NOMO-1 (cell line): ENCODE data around the gene CHIT1.

Experiments
- DNase-seq, 2 experiments: peaks; one replicate each; lab custom pipeline; 2025; ENCODE audit not compliant: unreplicated experiment in 2 of 2; lab: John Stamatoyannopoulos, UW

CHIT1 gene

DNA sequence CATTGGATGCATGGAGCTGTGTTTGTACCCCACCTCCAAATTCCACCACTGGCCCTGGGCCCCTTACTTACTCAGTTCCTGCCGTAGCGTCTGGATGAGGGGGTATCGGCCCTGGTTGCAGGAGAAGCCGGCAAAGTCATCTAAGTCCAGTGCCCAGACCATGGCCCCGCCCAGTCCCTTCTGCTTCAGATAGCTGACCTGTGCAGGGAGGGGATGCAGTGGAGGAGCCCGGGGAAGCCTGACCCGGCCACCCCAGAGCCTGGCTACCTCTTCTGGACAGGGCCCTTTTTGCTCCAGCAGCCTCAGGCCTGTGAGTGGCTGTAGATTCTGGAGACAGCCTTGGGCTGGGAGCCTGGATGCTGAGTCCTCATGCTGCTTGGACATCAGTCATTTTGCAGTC lies 11.8 kb downstream of the CHIT1 start:
- DNase-seq, result no peak

DNA sequence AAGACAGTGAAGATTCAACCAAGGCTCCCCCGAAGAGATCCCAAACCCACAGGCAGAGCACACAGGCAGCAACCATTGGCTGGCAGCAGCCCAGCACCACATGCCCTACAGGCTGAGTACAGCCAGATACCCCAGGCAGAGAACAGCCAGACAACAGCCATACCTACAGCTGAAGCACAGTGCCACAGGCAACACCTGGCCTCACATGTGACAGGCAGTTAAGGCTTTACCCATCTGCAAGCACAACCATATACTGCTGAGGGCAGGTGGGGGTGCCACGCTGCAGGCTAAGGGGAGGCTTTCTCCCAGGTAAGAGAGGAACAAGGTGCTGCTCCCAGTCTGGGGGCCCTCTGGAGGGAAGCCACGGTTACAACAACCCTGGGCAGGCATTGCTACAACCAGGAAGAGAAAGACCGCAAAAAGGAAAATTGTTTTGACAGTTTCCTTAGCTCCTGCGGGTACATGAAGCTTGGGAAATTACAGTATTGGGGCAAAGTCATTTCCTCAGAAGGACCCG lies 12.3 kb downstream of the CHIT1 start:
- peak in 1 of 2 experiments; percentile 22 for DNase-seq

- peak; percentile 48 to 77 for DNase-seq
Observed at GRCh38 chr1:203216274-203217138, 13.0 kb downstream of the CHIT1 start.

DNA sequence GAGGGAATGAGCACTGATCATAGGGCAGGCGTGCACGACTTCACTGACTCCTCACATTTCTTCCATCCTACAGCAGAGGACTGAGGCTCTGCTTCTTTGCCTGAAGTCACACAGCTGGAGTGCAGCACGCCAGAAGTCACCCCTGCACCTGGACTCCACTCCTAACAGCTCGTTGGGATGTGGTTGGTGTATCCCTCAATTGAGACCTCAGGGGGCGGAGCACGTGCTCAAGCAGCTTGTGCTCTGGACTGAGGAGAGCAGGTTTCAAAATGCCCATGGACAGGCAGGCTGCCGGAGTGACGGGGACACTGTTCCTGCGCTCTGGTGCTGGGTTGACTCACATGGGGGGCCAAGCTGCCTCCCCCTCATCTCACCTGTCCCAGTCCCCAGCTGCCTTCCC lies 13.9 kb downstream of the CHIT1 start:
- no peak for DNase-seq

DNA sequence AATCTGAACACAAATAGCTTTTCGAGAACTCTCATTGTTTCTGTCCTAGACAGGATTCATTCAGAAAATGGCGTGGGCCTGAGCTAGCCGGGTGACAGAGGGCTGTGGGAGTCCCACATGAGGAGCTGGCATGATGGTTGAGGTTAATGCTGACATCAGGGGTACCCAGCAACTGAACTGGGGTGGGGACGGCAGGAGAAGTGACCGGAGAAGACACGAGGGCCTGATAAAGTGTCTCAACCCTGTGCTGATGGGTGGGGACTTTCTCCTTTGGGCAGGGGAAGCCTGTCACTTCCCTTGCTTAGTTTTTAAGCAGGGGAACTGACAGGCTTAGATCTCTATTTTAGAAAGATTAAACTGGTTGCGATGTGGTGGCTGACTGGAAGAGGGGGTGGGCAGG lies 14.6 kb downstream of the CHIT1 start:
- DNase-seq, result peak; percentile 32 to 59

DNA sequence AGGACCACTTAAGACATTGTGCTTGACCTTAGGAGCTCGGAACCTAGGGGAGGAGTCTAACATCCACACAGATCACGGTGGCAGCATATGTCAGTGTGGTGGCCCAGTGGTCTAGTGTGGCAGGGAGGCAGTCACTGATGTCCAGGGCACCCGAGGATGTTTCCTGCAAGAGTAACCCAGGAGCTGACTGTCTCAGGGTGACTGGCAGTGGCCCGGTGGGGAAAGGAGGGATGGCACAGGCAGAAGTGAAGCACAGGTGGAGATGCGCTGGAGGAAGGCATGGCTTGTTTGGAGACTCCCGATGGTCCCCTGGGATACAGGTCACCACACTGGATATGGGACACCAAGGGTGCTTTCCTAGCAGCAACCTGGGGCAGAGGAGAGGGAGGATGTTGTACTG lies 16.3 kb downstream of the CHIT1 start:
- DNase-seq, result no peak

DNA sequence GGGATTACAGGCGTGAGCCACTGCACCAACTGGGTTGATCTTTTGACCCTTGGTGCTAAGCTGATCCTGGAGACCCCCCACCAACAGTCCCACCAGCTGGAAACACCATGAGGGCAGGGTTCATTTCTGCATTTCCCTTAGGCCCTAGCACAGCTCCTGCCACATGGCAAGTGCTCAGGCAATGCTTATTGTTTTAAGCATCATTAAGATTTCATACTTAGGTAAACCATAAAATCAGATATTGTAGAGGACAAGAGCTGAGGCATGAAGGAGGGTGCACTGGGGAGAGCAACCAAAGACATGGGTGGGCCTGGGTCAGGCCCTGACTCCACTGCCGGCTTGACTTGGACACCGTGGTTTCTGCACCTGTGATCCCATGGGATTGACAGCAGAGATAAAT lies 17.7 kb downstream of the CHIT1 start:
- no peak for DNase-seq

DNA sequence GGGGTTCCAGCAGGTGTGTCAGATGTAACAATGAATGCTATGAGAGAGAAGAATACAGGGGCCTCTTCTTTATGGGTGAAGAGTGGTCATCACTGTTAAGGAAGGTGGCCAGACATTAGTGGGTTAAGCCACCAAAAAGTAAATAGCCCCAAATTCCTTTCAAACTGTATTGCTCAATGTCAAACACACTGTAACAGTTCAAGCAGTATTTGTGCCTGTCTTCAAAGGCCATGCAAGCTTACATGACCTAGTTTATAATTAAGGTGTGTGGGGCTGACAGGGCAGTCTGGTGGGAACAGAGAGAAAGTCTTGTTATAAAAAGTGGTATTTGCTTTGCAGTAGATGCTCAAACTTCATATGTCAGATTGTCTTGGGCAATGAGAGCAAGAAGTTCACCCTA lies 18.5 kb downstream of the CHIT1 start:
- no peak for DNase-seq

DNA sequence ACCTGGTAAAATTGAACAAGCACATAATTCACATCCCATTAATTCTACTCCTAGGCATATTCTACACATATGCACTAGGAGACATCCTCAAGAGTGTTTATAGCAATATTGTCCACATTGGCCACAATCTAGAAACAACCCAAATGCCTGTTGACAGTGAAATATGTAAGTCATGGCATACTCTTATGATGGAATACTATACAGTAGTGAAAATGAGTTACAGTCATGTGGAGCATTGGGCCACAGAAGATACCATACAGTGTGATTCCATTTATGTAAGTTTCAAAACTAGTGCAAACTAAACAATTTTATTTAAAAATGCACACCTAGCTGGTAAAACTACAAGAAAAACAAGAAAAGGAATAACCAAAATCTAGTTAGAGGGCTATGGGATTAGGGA lies 19.1 kb downstream of the CHIT1 start:
- DNase-seq, result no peak

GRCh38 chr1:203208181-203208580 lies 21.3 kb downstream of the CHIT1 start:
- no peak for DNase-seq

- no peak for DNase-seq
Observed at GRCh38 chr1:203207751-203208150, 21.7 kb downstream of the CHIT1 start.

- no peak for DNase-seq
Observed at GRCh38 chr1:203206129-203206687, 23.3 kb downstream of the CHIT1 start.

GRCh38 chr1:203204756-203205155 lies 24.7 kb downstream of the CHIT1 start:
- DNase-seq, result no peak

DNA sequence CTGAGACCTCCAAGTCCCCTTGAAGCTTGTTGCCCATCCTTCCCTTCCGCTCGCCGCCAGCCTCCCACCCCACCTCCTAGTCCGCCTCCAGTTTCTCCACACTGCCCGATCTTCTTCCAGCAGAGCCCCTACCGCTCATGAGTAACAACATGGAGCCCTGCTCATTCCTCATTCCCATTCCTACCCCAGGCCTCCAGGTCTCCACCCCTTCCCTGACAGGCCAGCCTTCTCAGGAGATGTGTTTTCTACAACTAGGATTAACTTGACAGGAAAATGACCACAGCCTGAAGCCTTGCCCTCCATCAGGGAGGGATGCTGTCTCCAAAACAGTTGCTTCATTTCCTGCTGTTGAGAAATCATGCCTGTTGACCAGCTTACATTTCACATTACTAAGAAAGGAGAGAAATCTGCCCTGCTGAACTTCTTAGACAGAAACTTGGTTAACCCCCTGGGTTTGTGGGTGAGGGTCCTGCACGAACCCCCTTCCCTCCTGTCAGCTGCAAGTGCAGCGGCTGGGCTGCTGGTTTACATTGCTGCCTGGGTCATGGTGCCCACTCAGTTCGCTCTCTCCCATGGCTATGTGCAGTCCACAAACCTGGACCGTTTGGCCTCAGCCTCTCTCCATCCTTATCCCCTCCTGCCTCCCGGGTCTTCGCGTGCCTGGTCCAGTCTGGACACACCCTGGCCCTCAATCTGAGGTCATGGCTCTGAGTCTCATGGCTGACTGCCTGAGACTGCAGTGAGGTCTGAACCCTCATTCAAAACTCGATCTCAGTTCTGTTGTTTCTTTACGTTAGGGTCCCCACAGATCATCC lies 26.8 kb downstream of the CHIT1 start:
- DNase-seq, result peak; percentile 34 to 85

- DNase-seq, result no peak
Observed at GRCh38 chr1:203201516-203202205, 27.8 kb downstream of the CHIT1 start.

DNA sequence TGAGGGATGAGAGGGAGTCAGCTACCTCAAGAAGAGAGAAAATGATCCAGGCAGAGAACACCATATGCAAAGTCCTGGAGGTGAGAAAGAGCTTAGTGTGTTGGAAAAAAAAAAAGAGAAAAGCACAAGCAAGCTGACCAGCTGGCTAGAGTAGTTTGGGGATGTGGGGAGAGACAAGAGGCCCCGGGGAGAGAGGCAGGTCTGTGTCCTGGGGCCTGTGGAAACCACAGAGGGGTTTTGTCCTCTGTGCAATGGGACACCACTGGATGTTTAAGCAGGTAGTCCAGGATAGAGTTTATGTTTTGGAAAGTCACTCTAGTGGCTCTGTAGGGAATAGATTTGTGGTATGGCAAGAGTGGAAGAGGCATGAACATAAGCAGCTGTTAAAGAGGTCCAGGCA lies 28.6 kb downstream of the CHIT1 start:
- DNase-seq, result peak in 1 of 2 experiments; percentile 38

- DNase-seq, result peak; percentile 60 to 68
Observed at GRCh38 chr1:203199816-203200571, 29.5 kb downstream of the CHIT1 start.

GRCh38 chr1:203199481-203199815 lies 30.0 kb downstream of the CHIT1 start:
- DNase-seq, result no peak

- no peak for DNase-seq
Observed at GRCh38 chr1:203199002-203199401, 30.5 kb downstream of the CHIT1 start.

DNA sequence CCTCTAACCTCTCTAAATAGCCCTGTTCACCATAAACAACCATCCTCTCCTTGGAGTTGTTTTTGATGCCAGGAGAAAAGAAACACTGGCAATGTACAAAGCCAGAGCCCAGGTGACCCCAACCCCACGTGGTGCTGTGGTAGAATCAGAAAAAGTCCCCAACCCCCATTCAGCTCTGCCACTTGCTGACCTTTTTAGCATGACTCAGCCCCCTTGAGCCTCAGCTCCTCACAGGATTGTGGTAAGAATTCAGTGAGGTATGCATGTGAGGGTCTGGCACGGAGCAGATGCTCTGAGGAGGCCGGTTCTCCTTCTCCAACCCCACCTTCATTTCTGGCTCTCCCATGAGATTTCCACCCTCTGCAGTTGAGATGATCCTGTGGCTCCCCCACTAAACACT lies 31.8 kb downstream of the CHIT1 start:
- DNase-seq, result no peak
